ENCODE data around the gene ADORA2A. TPM values are rescaled to one million over a fixed set of nuclear protein-coding genes. Genes with fewer than 3 reads are reported as not detected.

Gene ADORA2A
- total RNA-seq, 4 donors from 2014 or later, result 0.39 to 8.4 (median 1.3) TPM

DNA sequence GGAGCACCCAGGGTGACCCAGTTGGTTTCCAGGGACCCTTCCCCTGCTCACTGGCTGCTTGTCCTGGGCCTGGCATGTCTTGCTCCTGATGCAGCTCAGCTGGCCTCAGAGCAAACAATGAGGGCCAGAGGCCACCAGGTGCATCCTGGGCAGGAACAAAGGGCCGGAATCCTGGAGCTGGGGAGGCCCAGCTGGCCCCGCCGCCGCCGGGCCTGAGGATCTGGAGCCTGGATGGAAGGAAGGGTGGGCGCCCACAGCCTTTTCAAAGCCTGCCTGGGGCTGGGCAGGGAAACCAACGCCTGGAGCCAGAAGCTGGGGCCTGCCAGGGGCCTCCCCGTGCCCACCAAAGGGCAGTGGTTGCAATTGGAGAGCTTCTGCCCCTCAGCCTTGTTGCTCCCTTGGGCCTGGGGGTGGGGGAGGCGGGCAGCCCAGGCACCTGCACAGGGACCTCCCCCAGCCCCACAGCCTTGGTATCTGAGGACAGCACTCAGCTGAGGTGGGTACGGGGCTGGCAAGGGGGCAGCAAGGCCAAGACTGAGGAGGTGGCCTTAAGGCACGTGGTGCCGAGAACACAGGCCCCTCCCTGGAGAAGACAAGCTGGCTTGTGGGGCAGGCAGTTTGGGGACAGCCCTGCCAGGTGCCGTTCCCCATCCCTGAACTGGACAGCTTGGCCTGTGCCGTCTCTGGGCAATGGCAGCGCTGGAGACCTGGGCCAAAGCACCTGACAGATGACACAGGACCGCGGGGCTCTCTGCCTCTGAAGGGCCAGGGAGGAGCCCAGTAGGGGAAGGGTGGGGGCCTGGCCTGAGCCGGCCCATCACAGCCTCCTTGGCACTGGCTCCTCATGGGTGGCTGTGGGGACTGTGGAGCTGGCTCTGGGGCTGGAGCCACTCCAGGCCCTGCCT lies 7.1 kb upstream of the ADORA2A start:
- no peak for TF ChIP-seq POLR2A (IDR thresholded peaks at IDR 0.05)
- TF ChIP-seq, protein P1, sequence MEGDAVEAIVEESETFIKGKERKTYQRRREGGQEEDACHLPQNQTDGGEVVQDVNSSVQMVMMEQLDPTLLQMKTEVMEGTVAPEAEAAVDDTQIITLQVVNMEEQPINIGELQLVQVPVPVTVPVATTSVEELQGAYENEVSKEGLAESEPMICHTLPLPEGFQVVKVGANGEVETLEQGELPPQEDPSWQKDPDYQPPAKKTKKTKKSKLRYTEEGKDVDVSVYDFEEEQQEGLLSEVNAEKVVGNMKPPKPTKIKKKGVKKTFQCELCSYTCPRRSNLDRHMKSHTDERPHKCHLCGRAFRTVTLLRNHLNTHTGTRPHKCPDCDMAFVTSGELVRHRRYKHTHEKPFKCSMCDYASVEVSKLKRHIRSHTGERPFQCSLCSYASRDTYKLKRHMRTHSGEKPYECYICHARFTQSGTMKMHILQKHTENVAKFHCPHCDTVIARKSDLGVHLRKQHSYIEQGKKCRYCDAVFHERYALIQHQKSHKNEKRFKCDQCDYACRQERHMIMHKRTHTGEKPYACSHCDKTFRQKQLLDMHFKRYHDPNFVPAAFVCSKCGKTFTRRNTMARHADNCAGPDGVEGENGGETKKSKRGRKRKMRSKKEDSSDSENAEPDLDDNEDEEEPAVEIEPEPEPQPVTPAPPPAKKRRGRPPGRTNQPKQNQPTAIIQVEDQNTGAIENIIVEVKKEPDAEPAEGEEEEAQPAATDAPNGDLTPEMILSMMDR (IDR thresholded peaks at IDR 0.05), result no peak
- 45 to 54% methylated on average over 10 to 16 of the region's 18 CpGs for WGBS, 2 donors
- DNase-seq (ENCODE audit: low spot score in 2 of 2), result peak in 1 of 2 donors; percentile 86

DNA sequence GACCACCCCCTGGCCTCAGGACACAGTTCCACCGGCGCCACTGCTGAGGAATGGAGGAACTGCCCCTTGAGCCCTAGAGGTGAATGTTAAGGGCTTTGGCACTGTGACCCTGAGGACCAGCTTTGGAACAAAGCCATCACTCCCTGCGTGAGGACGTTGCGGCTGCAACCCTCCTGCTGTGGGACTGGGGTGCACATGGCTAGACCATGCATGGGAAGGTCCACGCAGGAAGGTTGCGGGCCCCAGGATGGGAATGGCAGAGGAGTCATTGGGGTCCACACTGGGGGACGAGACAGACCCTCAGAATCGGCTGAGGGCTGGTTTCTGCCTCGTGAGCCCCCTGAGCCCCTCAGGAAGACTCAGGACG lies 6.4 kb upstream of the ADORA2A start:
- TF ChIP-seq, protein P1 (IDR thresholded peaks at IDR 0.05), result no peak
- TF ChIP-seq POLR2A (IDR thresholded peaks at IDR 0.05), result no peak
- intact Hi-C loops (cut with DNase I; ENCODE audit: low total_unique reads), result loop anchor here (5.0 kb wide), 1 partner anchor 101 kb away; no protein-coding TSS in a partner anchor
- peak in 1 of 2 donors; percentile 85 for DNase-seq (ENCODE audit: low spot score in 2 of 2)
- 59 to 61% methylated on average over 11 of the region's 11 CpGs for WGBS, 2 donors
- no peak overlapping the region for H3K4me3 ChIP-seq (ENCODE audit: low read depth, poor library complexity, severe bottlenecking)

More for the DNA sequence above, 7.1 kb upstream of the ADORA2A start:
- intact Hi-C loops (cut with DNase I; ENCODE audit: low total_unique reads), result loop anchor here (5.0 kb wide), 1 partner anchor 102 kb away; no protein-coding TSS in a partner anchor
- H3K4me3 ChIP-seq (ENCODE audit: low read depth, poor library complexity, severe bottlenecking), result no peak overlapping the region

DNA sequence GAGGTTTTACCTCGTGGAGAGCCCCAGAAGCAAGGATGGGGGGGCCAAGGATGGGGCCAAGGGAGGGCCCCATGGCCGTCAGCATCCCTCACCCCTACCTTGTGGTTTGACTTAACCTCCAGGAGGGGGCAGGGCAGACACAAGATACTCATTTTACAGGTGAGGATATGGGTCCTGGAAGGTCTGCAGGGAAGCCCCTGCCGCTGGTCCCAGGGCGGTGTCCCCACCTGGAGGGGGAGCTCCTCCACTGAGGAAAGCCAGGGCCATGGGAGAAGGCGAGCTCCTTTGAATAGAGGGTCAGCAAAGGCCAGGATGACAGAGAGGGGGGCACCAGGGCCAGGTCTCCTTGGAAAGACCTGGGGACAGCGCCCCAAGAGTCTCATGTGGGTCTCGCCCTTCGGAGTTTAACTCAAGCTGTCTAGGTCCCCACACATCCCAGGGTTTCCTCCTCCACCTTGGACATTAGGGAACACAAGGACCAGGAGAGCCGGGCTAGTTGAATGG lies 5.9 kb upstream of the ADORA2A start:
- no peak for DNase-seq (ENCODE audit: low spot score in 2 of 2)
- no peak overlapping the region for H3K4me3 ChIP-seq (ENCODE audit: low read depth, poor library complexity, severe bottlenecking)
- TF ChIP-seq, protein P1 (IDR thresholded peaks at IDR 0.05), result no peak
- TF ChIP-seq POLR2A (IDR thresholded peaks at IDR 0.05), result no peak
- WGBS, 2 donors, result 50 to 57% methylated on average over 9 of the region's 9 CpGs
- intact Hi-C loops (cut with DNase I; ENCODE audit: low total_unique reads), result loop anchor here (5.0 kb wide), 1 partner anchor 101 kb away; no protein-coding TSS in a partner anchor

DNA sequence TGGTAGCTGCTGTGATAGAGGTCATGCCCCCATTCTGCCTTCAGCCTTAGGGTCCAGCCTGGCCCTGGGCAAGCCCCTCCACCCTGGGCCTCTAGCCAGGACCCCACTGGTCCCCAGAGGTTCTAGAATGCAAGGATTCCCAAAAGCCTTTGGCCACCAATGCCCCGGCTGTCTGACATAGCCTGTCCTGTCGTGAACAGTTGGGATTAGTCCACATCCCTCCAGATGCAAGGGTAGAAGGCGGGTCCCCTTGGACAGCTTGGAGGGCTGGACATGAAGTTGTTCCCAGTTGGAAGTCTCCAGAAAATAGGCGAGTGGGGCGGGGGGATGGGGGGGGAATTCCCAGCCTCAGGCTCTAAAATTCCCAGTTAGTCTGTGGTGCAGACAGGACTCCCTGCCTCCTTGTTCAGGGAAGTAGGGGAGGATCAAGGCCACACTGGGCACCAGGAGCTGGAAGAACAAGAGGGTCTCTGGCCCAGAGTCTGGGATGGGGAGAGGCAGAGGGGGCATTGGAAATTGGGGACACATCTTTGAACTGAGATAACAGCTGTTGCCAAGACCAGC lies 5.2 kb upstream of the ADORA2A start:
- TF ChIP-seq, protein P1 (IDR thresholded peaks at IDR 0.05), result no peak
- TF ChIP-seq POLR2A (IDR thresholded peaks at IDR 0.05), result no peak
- WGBS, 2 donors, result 38 to 52% methylated on average over 5 of the region's 5 CpGs
- no peak overlapping the region for H3K4me3 ChIP-seq (ENCODE audit: low read depth, poor library complexity, severe bottlenecking)
- intact Hi-C loops (cut with DNase I; ENCODE audit: low total_unique reads), result loop anchor here (5.0 kb wide), 1 partner anchor 100 kb away; no protein-coding TSS in a partner anchor
- DNase-seq (ENCODE audit: low spot score in 2 of 2), result no peak

DNA sequence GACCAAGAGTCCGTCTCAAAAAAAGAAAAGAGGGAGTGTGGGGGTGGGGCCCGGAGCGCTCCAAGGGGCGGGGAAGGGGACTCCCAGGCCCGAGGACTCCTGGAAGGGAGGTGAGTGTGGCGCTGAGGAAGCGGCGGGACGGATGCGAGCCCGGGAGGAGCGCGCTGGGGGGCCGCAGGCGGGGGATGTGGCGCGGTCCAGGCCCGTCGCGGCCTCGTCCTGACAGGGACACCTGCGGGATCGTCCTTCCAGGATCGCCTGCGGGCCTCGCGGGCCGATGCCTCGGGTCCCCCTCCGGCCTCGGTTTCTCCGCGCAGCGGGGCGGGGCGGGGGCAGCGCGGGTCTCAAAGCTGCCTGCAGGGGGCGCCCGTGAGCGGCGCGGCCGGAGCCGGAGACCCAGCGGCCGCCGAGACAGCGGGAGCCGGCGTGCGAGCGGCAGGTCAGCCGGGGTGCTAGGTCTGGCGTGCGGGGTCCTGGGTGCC lies 3.8 kb upstream of the ADORA2A start:
- WGBS, 2 donors, result 3 to 4% methylated on average over 19 to 23 of the region's 56 CpGs
- TF ChIP-seq, protein P1 (IDR thresholded peaks at IDR 0.05), result no peak
- TF ChIP-seq POLR2A (IDR thresholded peaks at IDR 0.05), result no peak
- DNase-seq (ENCODE audit: low spot score in 2 of 2), result no peak
- no peak overlapping the region for H3K4me3 ChIP-seq (ENCODE audit: low read depth, poor library complexity, severe bottlenecking)
- intact Hi-C loops (cut with DNase I; ENCODE audit: low total_unique reads), result loop anchor here (5.0 kb wide), 1 partner anchor 99 kb away; no protein-coding TSS in a partner anchor

Data from lower leg skin (tissue), 4 donors.